PC-9 (cell line): ENCODE data around the gene LARP7. TPM values are rescaled to one million over a fixed set of nuclear protein-coding genes. Genes with fewer than 3 reads are reported as not detected.

Source experiments
- BruUV-seq: library from RNA; stranded (reverse); fragments of 400-500 nt; replicated peaks from 2 replicates; lab custom pipeline; 2021; lab: Mats Ljungman, UMichigan
- CTCF ChIA-PET: fragments of 300-600 bp; sonication (Branson Sonifier 250); formaldehyde crosslinking; loops from one replicate; lab custom pipeline; 2022; ENCODE audit warnings: antibody characterized with exemption; lab: Charles Lee
- POLR2A ChIA-PET: fragments of 300-600 bp; sonication (Branson Sonifier 250); formaldehyde crosslinking; loops from one replicate; lab custom pipeline; 2022; ENCODE audit warnings: antibody characterized with exemption; ENCODE audit not compliant: unreplicated experiment; lab: Charles Lee
- DNase-seq, 2 experiments: peaks; one replicate each; pipeline versions ENCODE4 v3.0.0 to v3.0.0-alpha.2; 2015 to 2022; ENCODE audit warnings: mixed read lengths in 1 of 2
- H2AFZ ChIP-seq: fragments of 200-600 bp; sonication (generic); 2 replicates; pipeline ENCODE4 v1.8.1; 2017; ENCODE audit warnings: antibody characterized with exemption
- H3F3A ChIP-seq: fragments of 200-600 bp; sonication (generic); 2 replicates; pipeline ENCODE4 v1.8.1; 2017; ENCODE audit warnings: antibody characterized with exemption, mild to moderate bottlenecking, low read depth; ENCODE audit not compliant: insufficient read depth
- H3K27ac ChIP-seq: fragments of 200-600 bp; sonication (generic); 2 replicates; pipeline ENCODE4 v1.6.1; 2016; ENCODE audit warnings: mixed run types
- H3K27me3 ChIP-seq: fragments of 200-600 bp; sonication (generic); 2 replicates; pipeline ENCODE4 v1.6.1; 2016; ENCODE audit warnings: low read depth, mixed run types; ENCODE audit not compliant: insufficient read depth
- H3K36me3 ChIP-seq: fragments of 200-600 bp; sonication (generic); 2 replicates; pipeline ENCODE4 v1.6.1; 2016; ENCODE audit warnings: low read depth, mixed run types
- H3K4me1 ChIP-seq: fragments of 200-600 bp; sonication (generic); replicated peaks from 2 replicates; pipeline ENCODE4 v1.6.1; 2016; ENCODE audit warnings: mixed run types; ENCODE audit not compliant: insufficient read depth
- H3K4me2 ChIP-seq: fragments of 200-600 bp; sonication (generic); 2 replicates; pipeline ENCODE4 v1.6.1; 2017; ENCODE audit warnings: mixed run types
- H3K4me3 ChIP-seq: fragments of 200-600 bp; sonication (generic); 2 replicates; pipeline ENCODE4 v1.6.1; 2016; ENCODE audit warnings: mixed run types
- H3K79me2 ChIP-seq: fragments of 200-600 bp; sonication (generic); 2 replicates; pipeline ENCODE4 v1.6.1; 2017; ENCODE audit warnings: low read depth, mixed run types
- H3K9me2 ChIP-seq: fragments of 200-600 bp; sonication (generic); 2 replicates; pipeline ENCODE4 v1.8.1; 2017; ENCODE audit warnings: mild to moderate bottlenecking; ENCODE audit not compliant: insufficient read depth
- H3K9me3 ChIP-seq: fragments of 200-600 bp; sonication (generic); 2 replicates; pipeline ENCODE4 v1.8.1; 2016; ENCODE audit warnings: low read depth; ENCODE audit not compliant: insufficient read depth
- H4K20me1 ChIP-seq: fragments of 200-600 bp; sonication (generic); 2 replicates; pipeline ENCODE4 v1.8.1; 2017; ENCODE audit not compliant: insufficient read depth
- EZH2 ChIP-seq: fragments of 200-600 bp; sonication (generic); IDR thresholded peaks from 2 replicates; pipeline ENCODE4 v1.8.0; 2017; ENCODE audit warnings: antibody characterized with exemption, low read depth
- intact Hi-C: fragments of 100-400 bp; cut with micrococcal nuclease; formaldehyde crosslinking; loops from one replicate; pipeline ENCODE4 v1.10.0; 2022; ENCODE audit not compliant: unreplicated experiment
- microRNA-seq: library from miRNA; unstranded; fragments of <30 nt; microRNA quantifications from one replicate; pipeline ENCODE4 v1.2.0, GENCODE V29; 2021; ENCODE audit warnings: borderline number of aligned reads, borderline replicate concordance
- total RNA-seq: library from RNA; stranded (reverse); gene quantifications from 2 replicates; pipeline ENCODE4 v1.2.3, GENCODE V29; 2021
- TF ChIP-seq, protein P1 (sequence below): fragments of 200-600 bp; sonication (generic); conservative IDR thresholded peaks from 2 replicates; pipeline ENCODE4 v1.6.1; 2017; ENCODE audit warnings: mixed run types, antibody characterized with exemption, mild to moderate bottlenecking, moderate library complexity

LARP7 gene
- total RNA-seq, 1 experiment from 2014 or later = 47.8 TPM

DNA sequence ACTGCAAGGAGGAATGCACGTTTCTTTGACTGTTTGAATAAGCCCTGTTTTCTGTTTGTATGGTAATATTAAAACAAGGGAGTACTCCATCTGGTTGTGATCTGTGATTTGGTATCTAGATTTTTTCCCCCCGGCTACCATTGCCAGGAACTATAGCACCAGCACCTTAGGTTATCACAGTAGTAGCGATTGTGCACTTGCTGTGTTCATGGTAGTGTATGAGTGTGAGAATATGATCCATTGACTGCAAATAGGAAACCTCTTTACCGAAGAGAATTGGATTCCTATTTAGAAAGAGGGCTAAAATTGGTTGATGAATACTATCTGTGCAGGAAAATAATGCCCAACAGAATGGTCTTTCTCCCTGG is 69.9 kb downstream of the LARP7 start:
- DNase-seq = no peak
- Histone ChIP-seq H2AFZ (no peak overlapping the region), H3K36me3 (no peaks in the 10 kb centered on the region), H3K4me1 (0 out of 2 replicates have a peak, but pooled peaks cover 6% of the 10 kb centered on the region), H3K27me3 (peaks cover 37% of the 10 kb centered on the region), H3F3A (no peaks in the 10 kb centered on the region; the same call in 1 of the 2 replicates), H3K4me2 (peak overlapping the region; percentile 93), H4K20me1 (no peaks in the 10 kb centered on the region), H3K79me2 (no peaks in the 10 kb centered on the region), H3K4me3 (peak overlapping the region; percentile 63; the same call in 1 of the 2 replicates), H3K9me3 (no peaks in the 10 kb centered on the region), H3K9me2 (no peaks in the 10 kb centered on the region), H3K27ac (no peak overlapping the region)
- POLR2A ChIA-PET = no interaction called here
- no TSS peak for BruUV-seq
- no peak for TF ChIP-seq EZH2
- TF ChIP-seq, protein P1, sequence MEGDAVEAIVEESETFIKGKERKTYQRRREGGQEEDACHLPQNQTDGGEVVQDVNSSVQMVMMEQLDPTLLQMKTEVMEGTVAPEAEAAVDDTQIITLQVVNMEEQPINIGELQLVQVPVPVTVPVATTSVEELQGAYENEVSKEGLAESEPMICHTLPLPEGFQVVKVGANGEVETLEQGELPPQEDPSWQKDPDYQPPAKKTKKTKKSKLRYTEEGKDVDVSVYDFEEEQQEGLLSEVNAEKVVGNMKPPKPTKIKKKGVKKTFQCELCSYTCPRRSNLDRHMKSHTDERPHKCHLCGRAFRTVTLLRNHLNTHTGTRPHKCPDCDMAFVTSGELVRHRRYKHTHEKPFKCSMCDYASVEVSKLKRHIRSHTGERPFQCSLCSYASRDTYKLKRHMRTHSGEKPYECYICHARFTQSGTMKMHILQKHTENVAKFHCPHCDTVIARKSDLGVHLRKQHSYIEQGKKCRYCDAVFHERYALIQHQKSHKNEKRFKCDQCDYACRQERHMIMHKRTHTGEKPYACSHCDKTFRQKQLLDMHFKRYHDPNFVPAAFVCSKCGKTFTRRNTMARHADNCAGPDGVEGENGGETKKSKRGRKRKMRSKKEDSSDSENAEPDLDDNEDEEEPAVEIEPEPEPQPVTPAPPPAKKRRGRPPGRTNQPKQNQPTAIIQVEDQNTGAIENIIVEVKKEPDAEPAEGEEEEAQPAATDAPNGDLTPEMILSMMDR = no peak
- CTCF ChIA-PET = interaction anchor here (1.0 kb wide), 1 partner anchor 13 kb away, joined by 3 read pairs; no protein-coding TSS in a partner anchor
- intact Hi-C loops = loop anchor here (5.0 kb wide), 1 partner anchor 40 kb away; no protein-coding TSS in a partner anchor

Small RNA genes lying within 50 kb of the gene (microRNA-seq; reads per million reads assigned to microRNA genes)
- 2.0 reads per million for gene MIR302A
- gene MIR302B = 2.0 reads per million
- gene MIR302C = not detected
- not detected for gene MIR302D
- not detected for gene MIR367

Other genes starting within 250 kb of the LARP7 start
- not detected in 2 replicates for gene NEUROG2, start 121.0 kb upstream of the LARP7 start, total RNA-seq
- gene ZGRF1, start 234 bp upstream of the LARP7 start, total RNA-seq = 17.3 and 18.9 TPM in 2 replicates